ENCODE data around the gene CDC40. TPM values are rescaled to one million over a fixed set of nuclear protein-coding genes. Genes with fewer than 3 reads are reported as not detected.

CDC40 gene
- total and polyA plus RNA-seq, 9 of the 15 experiments (the other 6 are each of a cell fraction or from before 2014, with no cell fraction given): 9.7 to 26.3 (median 15.7) TPM

GRCh38 chr6:110179406-110180227 is 610 bp upstream of the CDC40 start, which contains the start of gene WASF1 (continued):
- peak; percentile 24; the same call in 1 of the 2 replicates for TF ChIP-seq XRCC5 (IDR thresholded peaks at IDR 0.05; ENCODE audit: low read depth, low read length)
- peak; percentile 84 for TF ChIP-seq CHD2 (IDR thresholded peaks at IDR 0.05; ENCODE audit: low read depth, low read length)
- TF ChIP-seq TCF7L2 (IDR thresholded peaks at IDR 0.05; ENCODE audit: low read depth, low read length): peak; percentile 80
- TF ChIP-seq ETV5 (CRISPR knock-in tag; IDR thresholded peaks at IDR 0.05; ENCODE audit: low read depth): peak; percentile 85
- no peak for TF ChIP-seq CHD1 (IDR thresholded peaks at IDR 0.05; ENCODE audit: low read length)
- TF ChIP-seq KDM2B (CRISPR knock-in tag; IDR thresholded peaks at IDR 0.05): 0 out of 2 replicates have a peak, but pooled peaks have one; percentile 20
- peak; percentile 78 for TF ChIP-seq VEZF1 (CRISPR knock-in tag; IDR thresholded peaks at IDR 0.05)
- no peak for TF ChIP-seq PHB2 (IDR thresholded peaks at IDR 0.05; ENCODE audit: low read depth)
- no peak for TF ChIP-seq ZNF780A (CRISPR knock-in tag; IDR thresholded peaks at IDR 0.05)
- peak; percentile 79; the same call in 1 of the 2 replicates for TF ChIP-seq SREBF1 (IDR thresholded peaks at IDR 0.05; ENCODE audit: borderline replicate concordance, low read depth, low read length)
- TF ChIP-seq MAX (CRISPR knock-in tag; IDR thresholded peaks at IDR 0.05): peak; percentile 50
- TF ChIP-seq HDAC8 (tag; IDR thresholded peaks at IDR 0.05): peak; percentile 41; the same call in 1 of the 2 replicates
- TF ChIP-seq FOXK2 (conservative IDR thresholded peaks at IDR 0.05 in 1 of 2, IDR thresholded peaks at IDR 0.05 in 1 of 2; ENCODE audit: low read depth in 2 of 2): peak; percentile 74 to 98
- TF ChIP-seq SUPT5H (IDR thresholded peaks at IDR 0.05): peak; percentile 64
- peak; percentile 51 for TF ChIP-seq TAF1 (IDR thresholded peaks at IDR 0.05; ENCODE audit: control insufficient read depth, extremely low read depth, insufficient read depth, low read length, severe bottlenecking)
- TF ChIP-seq TEAD2 (tag; IDR thresholded peaks at IDR 0.05): no peak
- peak in 1 of 2 experiments; percentile 62; a peak in 1 of 4 replicates for TF ChIP-seq HDAC1 (IDR thresholded peaks at IDR 0.05)
- peak; percentile 68 for TF ChIP-seq L3MBTL2 (IDR thresholded peaks at IDR 0.05)
- TF ChIP-seq ELF1 (tag; IDR thresholded peaks at IDR 0.05): peak; percentile 94
- peak; percentile 68; the same call in 1 of the 2 replicates for TF ChIP-seq ZNF197 (CRISPR knock-in tag; IDR thresholded peaks at IDR 0.05; ENCODE audit: low read depth)
- 0 out of 2 replicates have a peak, but pooled peaks have one; percentile 31 for TF ChIP-seq KLF1 (tag; IDR thresholded peaks at IDR 0.05)
